Mucosa of descending colon (tissue), 3 donors: ENCODE data around the gene TSPAN3. TPM values are rescaled to one million over a fixed set of nuclear protein-coding genes. Genes with fewer than 3 reads are reported as not detected.

Experiments
- ATAC-seq: fragments of 200-7000 bp; cut with Tn5 transposase; one replicate; pipeline ENCODE4 v1.9.1; 2020; ENCODE audit warnings: mild to moderate bottlenecking, moderate library complexity
- DNase-seq, 3 donors: peaks; one replicate each; pipeline ENCODE4 v3.0.0-alpha.2; 2020
- H3K36me3 ChIP-seq: fragments of 200-600 bp; one replicate; pipeline ENCODE4 v1.8.0; 2021; ENCODE audit warnings: low read depth, mild to moderate bottlenecking
- H3K4me1 ChIP-seq: fragments of 200-600 bp; one replicate; pipeline ENCODE4 v1.8.0; 2021; ENCODE audit warnings: low read depth, mild to moderate bottlenecking
- H3K4me3 ChIP-seq: fragments of 200-600 bp; one replicate; pipeline ENCODE4 v1.8.0; 2021; ENCODE audit warnings: mild to moderate bottlenecking
- H3K9me3 ChIP-seq: fragments of 200-600 bp; one replicate; pipeline ENCODE4 v1.8.0; 2021; ENCODE audit warnings: mild to moderate bottlenecking
- intact Hi-C, 2 donors: fragments of 100-400 bp; cut with DNase I in 1 of 2; cut with micrococcal nuclease in 1 of 2; formaldehyde crosslinking; loops; one replicate each; pipeline versions ENCODE4 v1.11.0 to v1.11.1; 2022; cut with DNase I, micrococcal nuclease
- total RNA-seq, 3 donors: library from RNA; stranded (reverse); fragmentation: NEBNext Ultra II Directional in 2 of 3; extraction: Animal tissue kit (Norgen Biotek cat#: 25700) in 2 of 3; gene quantifications; one replicate each; pipeline versions ENCODE4 v1.2.1 to v1.2.4, GENCODE V29; 2021 to 2023
- TF ChIP-seq, protein P1 (sequence below): fragments of 200-600 bp; IDR thresholded peaks from one replicate; pipeline ENCODE4 v1.8.0; 2022; ENCODE audit warnings: antibody characterized with exemption, mild to moderate bottlenecking
- donor health status: DM: no; HTN: no; CAD: no; lungs with moderate emphysema.
- donor health status: DM: no; HTN: no; CAD: no.
- donor health status: DM: no; HTN: yes; CAD: no.

Gene TSPAN3
- total RNA-seq, 3 donors from 2014 or later, result 419 to 945 (median 666) TPM

DNA sequence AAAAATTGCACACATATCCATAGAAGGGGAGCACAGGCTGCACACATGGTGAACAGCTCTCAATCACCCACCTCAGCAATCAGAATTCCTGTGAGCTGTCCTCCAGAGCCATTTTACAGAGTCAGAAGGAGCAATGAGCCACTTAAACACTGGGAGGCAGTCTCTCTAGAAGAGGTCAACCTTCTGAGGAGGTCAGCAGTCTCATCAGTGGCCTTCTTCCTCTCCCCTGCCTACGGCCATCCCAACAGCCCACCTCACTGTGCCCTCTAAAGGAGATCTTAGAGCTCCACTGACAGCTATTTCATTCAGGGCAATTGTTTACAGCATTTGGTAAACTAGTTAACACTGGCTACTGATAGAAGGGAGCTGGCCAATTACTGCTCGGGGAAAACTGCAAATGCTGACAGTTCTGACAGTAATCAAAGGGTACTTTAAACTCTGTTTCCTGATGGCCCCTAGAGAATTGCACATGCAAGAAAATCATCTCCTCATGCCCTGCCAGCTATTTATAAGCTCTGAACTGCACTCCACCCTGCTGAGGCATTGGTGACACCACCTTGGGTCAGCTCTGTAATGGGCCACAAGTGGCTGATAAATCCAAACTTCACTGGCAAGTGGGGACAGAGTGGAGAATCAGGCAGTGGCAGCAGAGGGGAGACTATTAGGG lies 42.1 kb upstream of the TSPAN3 start:
- no peak for DNase-seq
- ATAC-seq, result peak; percentile 76
- Histone ChIP-seq H3K9me3 (no peaks in the 10 kb centered on the region), H3K4me3 (no peak overlapping the region), H3K4me1 (peaks cover 12% of the 10 kb centered on the region), H3K36me3 (no peaks in the 10 kb centered on the region)
- TF ChIP-seq, protein P1, sequence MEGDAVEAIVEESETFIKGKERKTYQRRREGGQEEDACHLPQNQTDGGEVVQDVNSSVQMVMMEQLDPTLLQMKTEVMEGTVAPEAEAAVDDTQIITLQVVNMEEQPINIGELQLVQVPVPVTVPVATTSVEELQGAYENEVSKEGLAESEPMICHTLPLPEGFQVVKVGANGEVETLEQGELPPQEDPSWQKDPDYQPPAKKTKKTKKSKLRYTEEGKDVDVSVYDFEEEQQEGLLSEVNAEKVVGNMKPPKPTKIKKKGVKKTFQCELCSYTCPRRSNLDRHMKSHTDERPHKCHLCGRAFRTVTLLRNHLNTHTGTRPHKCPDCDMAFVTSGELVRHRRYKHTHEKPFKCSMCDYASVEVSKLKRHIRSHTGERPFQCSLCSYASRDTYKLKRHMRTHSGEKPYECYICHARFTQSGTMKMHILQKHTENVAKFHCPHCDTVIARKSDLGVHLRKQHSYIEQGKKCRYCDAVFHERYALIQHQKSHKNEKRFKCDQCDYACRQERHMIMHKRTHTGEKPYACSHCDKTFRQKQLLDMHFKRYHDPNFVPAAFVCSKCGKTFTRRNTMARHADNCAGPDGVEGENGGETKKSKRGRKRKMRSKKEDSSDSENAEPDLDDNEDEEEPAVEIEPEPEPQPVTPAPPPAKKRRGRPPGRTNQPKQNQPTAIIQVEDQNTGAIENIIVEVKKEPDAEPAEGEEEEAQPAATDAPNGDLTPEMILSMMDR, result no peak
- intact Hi-C loops, result no loop called here

DNA sequence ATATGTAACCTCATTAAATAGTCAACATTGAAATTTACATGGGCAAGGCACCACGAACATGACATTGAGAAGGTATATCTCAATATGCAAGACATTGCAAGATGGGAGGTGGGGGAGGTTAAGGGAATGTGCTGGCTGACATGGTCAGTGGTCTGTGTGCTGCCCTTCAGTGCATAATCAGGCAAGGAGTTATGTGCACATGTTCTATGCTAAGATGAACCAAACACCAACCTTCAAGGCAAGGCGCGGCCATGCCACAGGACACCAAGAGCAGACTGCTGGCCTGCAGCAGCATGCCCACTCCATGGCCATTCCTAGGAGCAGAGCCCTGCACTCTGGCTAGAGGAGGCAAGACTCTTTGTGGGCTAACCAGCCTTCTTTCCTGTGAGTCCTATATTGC lies 40.9 kb upstream of the TSPAN3 start:
- intact Hi-C loops, result no loop called here
- Histone ChIP-seq H3K4me1 (peaks cover 12% of the 10 kb centered on the region), H3K36me3 (no peaks in the 10 kb centered on the region), H3K9me3 (no peaks in the 10 kb centered on the region), H3K4me3 (no peak overlapping the region)
- no peak for DNase-seq
- TF ChIP-seq, protein P1, result no peak
- ATAC-seq, result no peak

DNA sequence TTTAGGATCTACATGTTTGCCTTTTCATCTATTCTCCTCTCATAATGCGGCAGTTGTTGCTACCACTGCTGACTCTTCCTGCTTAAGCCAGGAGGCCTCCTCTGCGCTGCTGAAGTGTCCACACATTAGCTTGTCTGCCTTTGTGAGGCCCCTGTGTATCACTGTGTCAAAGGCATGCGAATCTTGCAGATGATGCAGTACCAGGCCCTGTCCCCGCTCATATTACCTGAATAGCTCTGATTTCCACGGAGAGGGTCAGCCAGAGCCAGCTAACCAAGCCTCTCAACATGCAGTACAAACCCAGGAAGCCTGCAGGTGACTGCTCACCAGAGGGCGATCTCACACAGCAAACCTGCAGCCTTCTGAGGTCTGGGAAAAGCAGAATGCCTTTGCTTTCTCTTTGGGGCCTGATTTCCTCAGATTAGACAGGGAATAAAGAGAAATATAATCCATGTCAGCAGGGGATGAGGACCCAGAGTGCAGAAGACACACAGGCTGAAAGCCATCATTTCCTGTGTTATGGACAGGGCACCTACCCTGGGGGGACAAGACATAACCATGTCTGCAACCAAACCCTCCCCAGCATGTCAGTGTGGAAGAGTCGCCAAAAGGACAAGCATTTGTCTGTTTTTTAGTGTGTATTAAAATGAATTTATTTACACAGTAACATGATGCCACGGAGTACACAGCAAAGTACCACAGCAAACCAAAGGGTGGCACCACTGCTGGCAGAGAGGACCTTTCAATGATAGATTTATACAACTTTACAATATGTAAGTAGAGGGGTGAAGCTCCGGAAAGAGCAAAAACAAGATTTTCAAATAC lies 36.8 kb upstream of the TSPAN3 start:
- Histone ChIP-seq H3K9me3 (no peaks in the 10 kb centered on the region), H3K36me3 (no peaks in the 10 kb centered on the region), H3K4me3 (no peak overlapping the region), H3K4me1 (no peaks in the 10 kb centered on the region)
- peak in 2 of 3 donors; percentile 76 to 79 for DNase-seq
- TF ChIP-seq, protein P1, result peak; percentile 51
- peak; percentile 83 for ATAC-seq
- intact Hi-C loops, result no loop called here

DNA sequence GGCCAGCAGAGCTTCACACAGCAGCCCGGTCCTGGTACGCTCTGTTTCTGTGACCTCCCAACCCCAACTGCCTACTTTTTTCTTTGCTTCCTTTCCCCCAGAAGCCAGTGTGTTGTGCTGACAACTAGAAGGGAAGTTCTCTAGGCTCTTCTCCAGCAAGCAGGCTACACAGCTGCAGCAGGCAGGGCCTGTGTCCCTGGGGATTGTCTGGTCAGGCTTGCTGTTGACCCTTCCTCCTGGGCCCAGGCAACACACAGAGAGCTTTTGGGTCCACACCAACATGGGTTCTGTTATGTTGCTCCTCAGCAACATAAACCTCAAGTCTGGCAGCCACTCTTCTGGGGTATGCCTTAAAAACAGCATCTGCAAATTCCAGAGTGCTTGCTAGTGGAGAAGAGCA lies 36.2 kb upstream of the TSPAN3 start:
- Histone ChIP-seq H3K36me3 (no peaks in the 10 kb centered on the region), H3K9me3 (no peaks in the 10 kb centered on the region), H3K4me1 (no peaks in the 10 kb centered on the region), H3K4me3 (no peak overlapping the region)
- DNase-seq (no peak), ATAC-seq (peak; percentile 6)
- intact Hi-C loops, result no loop called here
- TF ChIP-seq, protein P1, result no peak

DNA sequence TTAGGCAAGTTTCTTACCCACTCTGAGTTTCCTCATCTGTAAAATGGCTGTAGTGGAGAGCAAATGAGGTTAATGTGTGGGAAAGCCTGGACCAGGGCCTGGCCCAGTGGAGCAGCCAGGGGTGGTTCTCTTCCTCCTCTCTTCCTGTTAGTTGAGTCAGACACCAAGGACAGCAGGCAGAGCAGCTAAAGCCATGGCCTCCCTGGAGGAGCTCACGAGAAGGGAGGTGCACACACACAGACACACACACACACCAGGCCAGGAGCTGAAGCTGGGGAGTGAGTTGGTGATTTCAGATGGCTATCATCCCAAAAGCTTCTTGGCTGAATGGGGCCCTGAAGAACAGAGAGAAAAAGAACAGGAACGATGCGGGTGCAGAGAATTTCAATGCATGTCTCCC lies 33.2 kb upstream of the TSPAN3 start:
- Histone ChIP-seq H3K4me1 (no peaks in the 10 kb centered on the region), H3K36me3 (no peaks in the 10 kb centered on the region), H3K9me3 (no peaks in the 10 kb centered on the region), H3K4me3 (no peak overlapping the region)
- intact Hi-C loops, result no loop called here
- ATAC-seq (no peak), DNase-seq (no peak)
- TF ChIP-seq, protein P1, result no peak
